Upper lobe of right lung (tissue), 1 donor: ENCODE data around the gene SLC25A21. TPM values are rescaled to one million over a fixed set of nuclear protein-coding genes. Genes with fewer than 3 reads are reported as not detected.

Experiments used
- ATAC-seq: fragments of 200-7000 bp; cut with Tn5 transposase; one replicate; pipeline ENCODE4 v1.9.1; 2020; ENCODE audit warnings: mild to moderate bottlenecking, moderate library complexity
- DNase-seq: peaks from one replicate; pipeline ENCODE4 v3.0.0-alpha.2; 2020
- H3K27ac ChIP-seq: fragments of 200-600 bp; one replicate; pipeline ENCODE4 v1.8.0; 2022
- H3K27me3 ChIP-seq: fragments of 200-600 bp; one replicate; pipeline ENCODE4 v1.8.0; 2022; ENCODE audit warnings: mild to moderate bottlenecking
- H3K36me3 ChIP-seq: fragments of 200-600 bp; one replicate; pipeline ENCODE4 v1.8.0; 2022
- H3K4me1 ChIP-seq: fragments of 200-600 bp; one replicate; pipeline ENCODE4 v1.8.0; 2022
- H3K4me3 ChIP-seq: fragments of 200-600 bp; one replicate; pipeline ENCODE4 v1.8.0; 2022; ENCODE audit warnings: mild to moderate bottlenecking
- H3K9me3 ChIP-seq: fragments of 200-600 bp; one replicate; pipeline ENCODE4 v1.8.0; 2022
- CTCF ChIP-seq: fragments of 200-600 bp; IDR thresholded peaks from one replicate; pipeline ENCODE4 v1.8.0; 2022; ENCODE audit warnings: antibody characterized with exemption
- intact Hi-C: fragments of 100-400 bp; cut with DNase I; formaldehyde crosslinking; loops from one replicate; pipeline ENCODE4 v1.11.0; 2022
- microRNA-seq: library from miRNA; unstranded; fragments of <30 nt; microRNA quantifications from one replicate; pipeline ENCODE4 v1.2.0, GENCODE V29; 2020; ENCODE audit warnings: borderline microRNAs expressed
- total RNA-seq: library from RNA; stranded (reverse); fragmentation: NEBNext Ultra II Directional; extraction: Animal tissue kit (Norgen Biotek cat#: 25700); gene quantifications from one replicate; pipeline ENCODE4 v1.2.1, GENCODE V29; 2021
- donor health status: DM: no; HTN: yes; CAD: no; lungs with severe emphysema.

Gene SLC25A21
- total RNA-seq, 1 donor from 2014 or later: 0.35 TPM

DNA sequence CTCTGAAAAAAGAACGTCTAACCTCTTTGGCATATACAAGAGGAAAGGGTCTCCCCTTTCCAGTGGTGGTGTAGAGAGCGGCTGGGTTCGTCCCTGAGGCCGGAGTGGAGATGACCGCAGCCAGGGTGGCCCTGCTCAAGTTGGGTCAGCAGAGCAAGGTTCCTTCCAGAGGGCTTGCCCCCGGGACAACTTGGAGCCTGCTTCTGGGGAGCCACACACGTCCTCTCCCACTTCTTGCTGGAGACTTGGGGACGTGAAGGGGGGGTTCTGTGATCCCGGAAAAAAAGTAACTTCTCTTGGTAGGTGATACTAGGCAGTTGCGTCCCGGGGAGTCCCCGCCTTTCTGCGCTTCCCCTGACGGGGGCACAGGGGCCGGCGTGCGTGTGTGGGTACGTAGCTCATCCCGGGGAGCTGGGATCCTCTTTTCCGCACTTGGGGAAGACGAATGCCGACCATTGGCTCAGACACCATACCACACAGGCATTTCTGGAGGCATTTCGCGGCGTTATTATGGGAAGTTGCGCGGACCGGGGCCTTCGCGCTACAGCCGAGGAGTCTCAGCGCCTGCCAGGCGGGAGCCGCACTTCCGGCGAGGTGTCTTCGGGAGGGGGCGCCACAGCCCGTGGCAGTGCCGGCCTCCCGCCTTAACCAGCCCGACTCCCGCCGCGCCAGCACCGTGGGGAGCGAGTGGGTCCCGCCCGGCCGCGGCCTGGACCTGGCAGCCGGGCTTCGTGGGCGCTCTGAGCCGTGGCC is 525.6 kb downstream of the SLC25A21 start:
- intact Hi-C loops: no loop called here
- H3K27me3 ChIP-seq: peaks cover 71% of the 10 kb centered on the region
- H3K4me3 ChIP-seq: peak overlapping the region; percentile 37
- no peak overlapping the region for H3K27ac ChIP-seq
- no peaks in the 10 kb centered on the region for H3K36me3 ChIP-seq
- no peaks in the 10 kb centered on the region for H3K9me3 ChIP-seq
- peaks cover 11% of the 10 kb centered on the region for H3K4me1 ChIP-seq
- TF ChIP-seq CTCF: no peak
- peak; percentile 57 for ATAC-seq
- DNase-seq: no peak

GRCh38 chr14:36633580-36633979 is 538.8 kb downstream of the SLC25A21 start:
- TF ChIP-seq CTCF: no peak
- Histone ChIP-seq H3K4me1 (no peaks in the 10 kb centered on the region), H3K27me3 (no peaks in the 10 kb centered on the region), H3K9me3 (no peaks in the 10 kb centered on the region), H3K27ac (no peak overlapping the region), H3K4me3 (no peak overlapping the region), H3K36me3 (no peaks in the 10 kb centered on the region)
- intact Hi-C loops: no loop called here
- DNase-seq: no peak
- ATAC-seq: no peak

Small RNAs within 50 kb of the gene (microRNA-seq; reads per million reads assigned to microRNA genes)
- gene MIR4503: not detected

Other genes with a start within 250 kb of the SLC25A21 start
- 10.0 TPM for gene MIPOL1, start 25.3 kb upstream of the SLC25A21 start, total RNA-seq